GM10266 (cell line): ENCODE measurements around the gene KIAA0930.
A peak's percentile ranks its signal among the peaks of the same experiment; 100 is the strongest.

Experiments
- DNase-seq: peaks from one replicate; pipeline ENCODE4 v3.0.0; 2012; ENCODE audit errors: extremely low spot score
- CTCF ChIP-seq: IDR thresholded peaks from 2 replicates; pipeline ENCODE4 v1.5.1; 2012; ENCODE audit warnings: mild to moderate bottlenecking, low read depth; ENCODE audit not compliant: control insufficient read depth, insufficient read depth; ENCODE audit errors: missing control alignments

The KIAA0930 gene

GRCh38 chr22:45211435-45211834 is 29.3 kb downstream of the KIAA0930 start:
- TF ChIP-seq CTCF, result no peak

GRCh38 chr22:45210991-45211390 is 29.7 kb downstream of the KIAA0930 start:
- TF ChIP-seq CTCF, result no peak
- no peak for DNase-seq

More at GRCh38 chr22:45211435-45211834, 29.3 kb downstream of the KIAA0930 start:
- no peak for DNase-seq

- no peak for DNase-seq
- TF ChIP-seq CTCF, result no peak
These were observed 30.1 kb downstream of the KIAA0930 start for GRCh38 chr22:45210577-45210976.

- DNase-seq, result no peak
- TF ChIP-seq CTCF, result no peak
These were observed 30.5 kb downstream of the KIAA0930 start for GRCh38 chr22:45210174-45210573.

GRCh38 chr22:45208993-45209838 is 31.5 kb downstream of the KIAA0930 start:
- no peak for DNase-seq
- peak; percentile 57 for TF ChIP-seq CTCF

- DNase-seq, result no peak
- TF ChIP-seq CTCF, result no peak
These were observed 32.0 kb downstream of the KIAA0930 start for GRCh38 chr22:45208696-45208992.

GRCh38 chr22:45207981-45208664 is 32.6 kb downstream of the KIAA0930 start:
- no peak for DNase-seq
- no peak for TF ChIP-seq CTCF
